HepG2 (cell line): Measurements from ENCODE around the gene DTX4. TPM values are rescaled to one million over a fixed set of nuclear protein-coding genes. Genes with fewer than 3 reads are reported as not detected.

Experiments
- GATA4 ChIP-seq: sonication (generic); IDR thresholded peaks from 2 replicates; pipeline ENCODE4 v1.6.1; 2016; ENCODE audit warnings: antibody characterized with exemption, low read depth, borderline replicate concordance
- HMG20B ChIP-seq: conservative IDR thresholded peaks from 2 replicates; pipeline ENCODE4 v1.6.1; 2016; ENCODE audit warnings: missing genetic modification reagents, missing compliant biosample characterization
- JARID2 ChIP-seq: sonication (generic); formaldehyde crosslinking; IDR thresholded peaks from 2 replicates; pipeline ENCODE4 v1.8.1; 2023; ENCODE audit warnings: missing genetic modification reagents, inconsistent platforms; ENCODE audit not compliant: insufficient replicate concordance
- KAT7 ChIP-seq: IDR thresholded peaks from 2 replicates; pipeline ENCODE4 v1.6.1; 2018; ENCODE audit warnings: borderline replicate concordance, missing compliant biosample characterization
- PHF8 ChIP-seq: sonication (generic); formaldehyde crosslinking; IDR thresholded peaks from 2 replicates; pipeline ENCODE4 v1.5.0; 2020; ENCODE audit warnings: missing genetic modification reagents
- POLR2AphosphoS5 ChIP-seq: IDR thresholded peaks from 2 replicates; pipeline ENCODE4 v1.6.1; 2012; ENCODE audit warnings: low read depth, low read length
- POLR2G ChIP-seq: fragments of 200-400 bp; formaldehyde crosslinking; IDR thresholded peaks from 2 replicates; pipeline ENCODE4 v1.6.1; 2018; ENCODE audit warnings: mild to moderate bottlenecking, low read depth, low read length, moderate library complexity
- PPARG ChIP-seq: conservative IDR thresholded peaks from 2 replicates; pipeline ENCODE4 v1.6.1; 2016; ENCODE audit warnings: missing biosample characterization, missing genetic modification reagents
- PRDM15 ChIP-seq: sonication (generic); formaldehyde crosslinking; IDR thresholded peaks from 2 replicates; pipeline ENCODE4 v1.4.0; 2020; ENCODE audit warnings: missing genetic modification reagents
- SAFB2 ChIP-seq: sonication (generic); formaldehyde crosslinking; IDR thresholded peaks from 2 replicates; pipeline ENCODE4 v1.5.1; 2020; ENCODE audit warnings: missing genetic modification reagents, low read depth, mild to moderate bottlenecking, borderline replicate concordance
- SIX4 ChIP-seq: sonication (generic); formaldehyde crosslinking; IDR thresholded peaks from 2 replicates; pipeline ENCODE4 v1.4.0; 2020; ENCODE audit warnings: missing genetic modification reagents
- ZNF224 ChIP-seq: sonication (generic); formaldehyde crosslinking; IDR thresholded peaks from 2 replicates; pipeline ENCODE4 v1.5.0; 2020; ENCODE audit warnings: mild to moderate bottlenecking, missing genetic modification reagents
- ZNF296 ChIP-seq: sonication (generic); formaldehyde crosslinking; conservative IDR thresholded peaks from 2 replicates; pipeline ENCODE4 v1.5.0; 2020; ENCODE audit warnings: mild to moderate bottlenecking, missing genetic modification reagents
- ZNF558 ChIP-seq: sonication (generic); formaldehyde crosslinking; IDR thresholded peaks from 2 replicates; pipeline ENCODE4 v1.9.0; 2022; ENCODE audit warnings: mild to moderate bottlenecking, missing genetic modification reagents, borderline replicate concordance
- ZNF670 ChIP-seq: sonication (generic); formaldehyde crosslinking; IDR thresholded peaks from 2 replicates; pipeline ENCODE4 v1.8.0; 2022; ENCODE audit warnings: mild to moderate bottlenecking, missing genetic modification reagents, borderline replicate concordance
- ZNF691 ChIP-seq: sonication (generic); formaldehyde crosslinking; IDR thresholded peaks from 2 replicates; pipeline ENCODE4 v1.4.0; 2020; ENCODE audit warnings: missing genetic modification reagents, low read depth, mild to moderate bottlenecking, borderline replicate concordance
- ZNF788 ChIP-seq: sonication (generic); formaldehyde crosslinking; IDR thresholded peaks from 2 replicates; pipeline ENCODE4 v1.5.0; 2020; ENCODE audit warnings: mild to moderate bottlenecking, missing genetic modification reagents, borderline replicate concordance
- ZSCAN30 ChIP-seq: sonication (generic); formaldehyde crosslinking; IDR thresholded peaks from 2 replicates; pipeline ENCODE4 v1.5.0; 2020; ENCODE audit warnings: mild to moderate bottlenecking, missing genetic modification reagents
- ZXDC ChIP-seq: sonication (generic); formaldehyde crosslinking; IDR thresholded peaks from 2 replicates; pipeline ENCODE4 v1.5.0; 2020; ENCODE audit warnings: mild to moderate bottlenecking, missing genetic modification reagents
- polyA plus RNA-seq, 8 experiments: library from polyadenylated mRNA; depleted of rRNA in 3 of 8; stranded (reverse) in 7 of 8; unstranded in 1 of 8; fragments of >200 nt; fragmentation: Illumina TruSeq in 4 of 8; extraction: Trizol in 4 of 8; gene quantifications; 2 replicates each; pipeline versions ENCODE4 v1.2.1 to v1.2.3, GENCODE V29; 2011 to 2016; ENCODE audit warnings: low read depth in 4 of 8, missing spikeins in 1 of 8, mixed read lengths in 1 of 8; ENCODE audit not compliant: insufficient read depth in 1 of 8
- total RNA-seq, 5 experiments: library from RNA; depleted of rRNA; stranded (reverse); fragments of >200 nt; fragmentation: Illumina TruSeq; extraction: Trizol; gene quantifications; 2 replicates each; pipeline ENCODE4 v1.2.3, GENCODE V29; 2016; ENCODE audit warnings: low read depth in 1 of 5
- TF ChIP-seq, protein P1 (sequence below): IDR thresholded peaks from 2 replicates; pipeline ENCODE4 v1.6.1; 2016; ENCODE audit warnings: low read depth

The DTX4 gene
- total and polyA plus RNA-seq, 2 of the 13 experiments (the other 11 are each of a cell fraction or from before 2014, with no cell fraction given): 0.67 to 5.6 TPM

- TF ChIP-seq ZNF691 (no peak), ZNF558 (CRISPR knock-in tag) (no peak), POLR2G (peak; percentile 55; the same call in 1 of the 2 replicates), ZNF224 (CRISPR knock-in tag) (no peak), GATA4 (0 out of 2 replicates have a peak, but pooled peaks have one; percentile 12), JARID2 (CRISPR knock-in tag) (no peak), PHF8 (CRISPR knock-in tag) (peak; percentile 86), PRDM15 (CRISPR knock-in tag) (no peak), PPARG (0 out of 2 replicates have a peak, but pooled peaks have one; percentile 14), SAFB2 (CRISPR knock-in tag) (no peak), HMG20B (no peak; the same call in 1 of the 2 replicates), KAT7 (peak; percentile 42; the same call in 1 of the 2 replicates), POLR2AphosphoS5 (no peak), ZSCAN30 (no peak), ZNF788 (CRISPR knock-in tag) (peak; percentile 23; the same call in 1 of the 2 replicates), ZNF670 (CRISPR knock-in tag) (no peak; the same call in 1 of the 2 replicates), SIX4 (no peak), ZNF296 (no peak), ZXDC (CRISPR knock-in tag) (no peak)
- TF ChIP-seq, protein P1, sequence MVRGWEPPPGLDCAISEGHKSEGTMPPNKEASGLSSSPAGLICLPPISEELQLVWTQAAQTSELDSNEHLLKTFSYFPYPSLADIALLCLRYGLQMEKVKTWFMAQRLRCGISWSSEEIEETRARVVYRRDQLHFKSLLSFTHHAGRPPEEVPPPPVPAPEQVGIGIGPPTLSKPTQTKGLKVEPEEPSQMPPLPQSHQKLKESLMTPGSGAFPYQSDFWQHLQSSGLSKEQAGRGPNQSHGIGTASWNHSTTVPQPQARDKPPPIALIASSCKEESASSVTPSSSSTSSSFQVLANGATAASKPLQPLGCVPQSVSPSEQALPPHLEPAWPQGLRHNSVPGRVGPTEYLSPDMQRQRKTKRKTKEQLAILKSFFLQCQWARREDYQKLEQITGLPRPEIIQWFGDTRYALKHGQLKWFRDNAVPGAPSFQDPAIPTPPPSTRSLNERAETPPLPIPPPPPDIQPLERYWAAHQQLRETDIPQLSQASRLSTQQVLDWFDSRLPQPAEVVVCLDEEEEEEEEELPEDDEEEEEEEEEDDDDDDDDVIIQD (CRISPR knock-in tag): 0 out of 2 replicates have a peak, but pooled peaks have one; percentile 18
These were observed 29.1 kb upstream of the DTX4 start, which contains the start of gene FAM111A (continued) for GRCh38 chr11:59142530-59143507.
